Neutrophil (primary cell): ENCODE measurements around the gene GRID2.

Experiments used
- H3K27ac ChIP-seq: fragments of 200-600 bp; sonication (generic); 2 replicates; pipeline ENCODE4 v1.5.1; 2016; ENCODE audit warnings: mild to moderate bottlenecking, moderate library complexity
- H3K27me3 ChIP-seq: fragments of 200-600 bp; sonication (generic); 2 replicates; pipeline ENCODE4 v1.6.0; 2016; ENCODE audit warnings: mild to moderate bottlenecking
- H3K36me3 ChIP-seq: fragments of 200-600 bp; sonication (generic); 2 replicates; pipeline ENCODE4 v1.5.1; 2017
- H3K4me1 ChIP-seq, 2 experiments: fragments of 200-600 bp in 1 of 2; sonication (generic) in 1 of 2; 1 replicate in 1 of 2; 2 replicates in 1 of 2; pipeline versions ENCODE4 v1.5.1 to v1.6.1; 2013 to 2016; ENCODE audit warnings: low read depth in 1 of 2, low read length in 1 of 2, mild to moderate bottlenecking in 1 of 2, moderate library complexity in 1 of 2; ENCODE audit not compliant: control insufficient read depth in 1 of 2, insufficient read depth in 1 of 2
- H3K4me3 ChIP-seq, 2 experiments: fragments of 200-600 bp in 1 of 2; sonication (generic) in 1 of 2; 1 replicate in 1 of 2; 2 replicates in 1 of 2; pipeline ENCODE4 v1.5.1; 2013 to 2016; ENCODE audit warnings: low read depth in 1 of 2, low read length in 1 of 2, mild to moderate bottlenecking in 1 of 2, moderate library complexity in 1 of 2
- H3K9me3 ChIP-seq: fragments of 200-600 bp; sonication (generic); 2 replicates; pipeline ENCODE4 v1.5.1; 2016
- CTCF ChIP-seq: fragments of 200-600 bp; sonication (generic); IDR thresholded peaks from 2 replicates; pipeline ENCODE4 v1.5.1; 2016; ENCODE audit warnings: antibody characterized with exemption

Gene GRID2

GRCh38 chr4:93480452-93480851 lies 1176.7 kb downstream of the GRID2 start:
- no peaks in the 10 kb centered on the region for H3K27me3 ChIP-seq
- no peaks in the 10 kb centered on the region for H3K9me3 ChIP-seq
- no peak overlapping the region for H3K4me3 ChIP-seq
- H3K4me1 ChIP-seq = no peaks in the 10 kb centered on the region
- no peak for TF ChIP-seq CTCF
- H3K27ac ChIP-seq = no peak overlapping the region
- no peaks in the 10 kb centered on the region for H3K36me3 ChIP-seq

DNA sequence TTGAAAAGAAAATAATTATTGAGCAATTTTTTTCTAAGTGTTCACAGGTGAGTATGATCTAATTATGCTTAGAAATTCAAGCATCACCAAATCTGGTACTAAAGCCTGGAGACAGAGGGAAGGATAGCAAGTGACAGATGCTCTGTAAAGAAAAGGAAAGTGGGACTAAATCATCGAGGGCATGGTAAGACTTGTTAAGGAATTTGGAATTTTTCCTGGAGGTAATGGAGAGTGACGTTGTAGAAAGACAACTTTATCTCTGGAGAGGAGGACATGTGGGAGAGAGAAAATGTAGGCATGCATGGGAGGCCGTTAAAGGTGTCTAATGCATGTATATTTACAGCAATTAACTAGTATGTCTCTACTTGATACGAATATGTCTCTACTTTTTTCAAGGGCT lies 1191.6 kb downstream of the GRID2 start:
- Histone ChIP-seq H3K27me3 (no peaks in the 10 kb centered on the region), H3K36me3 (no peaks in the 10 kb centered on the region), H3K4me3 (no peak overlapping the region), H3K4me1 (no peaks in the 10 kb centered on the region), H3K9me3 (no peaks in the 10 kb centered on the region), H3K27ac (no peak overlapping the region)
- TF ChIP-seq CTCF = no peak

GRCh38 chr4:93501244-93501643 lies 1197.5 kb downstream of the GRID2 start:
- Histone ChIP-seq H3K36me3 (no peaks in the 10 kb centered on the region), H3K9me3 (no peaks in the 10 kb centered on the region), H3K27ac (no peak overlapping the region), H3K27me3 (no peaks in the 10 kb centered on the region), H3K4me3 (no peak overlapping the region), H3K4me1 (no peaks in the 10 kb centered on the region)
- no peak for TF ChIP-seq CTCF

- Histone ChIP-seq H3K4me3 (no peak overlapping the region), H3K27me3 (no peaks in the 10 kb centered on the region), H3K36me3 (no peaks in the 10 kb centered on the region), H3K9me3 (no peaks in the 10 kb centered on the region), H3K27ac (no peak overlapping the region), H3K4me1 (no peaks in the 10 kb centered on the region)
- TF ChIP-seq CTCF = no peak
Measured at GRCh38 chr4:93501946-93502345, 1198.2 kb downstream of the GRID2 start.

DNA sequence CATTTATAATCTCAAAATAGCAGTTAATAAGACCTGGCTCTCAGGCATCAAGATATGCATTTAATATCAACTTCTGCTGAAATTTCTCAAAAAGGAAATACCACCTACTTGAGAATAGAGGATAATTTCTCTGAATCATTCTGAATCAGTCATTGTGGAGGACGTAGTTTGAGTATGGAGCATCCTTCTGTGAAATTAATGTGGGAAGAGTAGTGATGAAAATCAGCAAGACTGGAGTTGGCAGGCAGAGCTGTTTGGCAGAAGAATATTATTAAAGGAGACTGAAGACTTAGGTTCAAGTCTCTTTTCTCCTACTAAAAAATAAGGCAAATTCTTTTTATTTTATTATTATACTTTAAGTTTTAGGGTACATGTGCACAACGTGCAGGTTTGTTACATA lies 1199.2 kb downstream of the GRID2 start:
- no peaks in the 10 kb centered on the region for H3K4me1 ChIP-seq
- H3K36me3 ChIP-seq = no peaks in the 10 kb centered on the region
- no peak overlapping the region for H3K4me3 ChIP-seq
- no peaks in the 10 kb centered on the region for H3K9me3 ChIP-seq
- no peak for TF ChIP-seq CTCF
- H3K27me3 ChIP-seq = no peaks in the 10 kb centered on the region
- no peak overlapping the region for H3K27ac ChIP-seq

DNA sequence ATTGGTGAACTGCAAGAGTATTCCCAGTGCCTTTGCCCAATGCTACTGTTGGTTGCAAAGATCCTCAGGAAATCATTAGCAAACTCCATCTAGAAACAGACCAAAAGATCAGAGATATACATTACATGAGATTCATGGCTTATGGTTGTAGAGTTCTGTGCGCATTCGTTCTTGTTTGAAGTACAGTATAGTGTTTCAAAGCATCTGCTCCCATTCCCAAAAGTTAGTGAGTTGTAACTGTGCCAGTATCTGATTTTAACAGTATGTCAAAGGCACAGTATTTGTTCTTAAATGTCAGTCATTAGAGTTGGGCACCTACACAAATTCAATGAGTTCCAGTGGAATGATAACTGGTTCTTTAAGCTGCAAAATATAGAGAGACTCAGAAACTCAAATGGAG lies 1210.1 kb downstream of the GRID2 start:
- TF ChIP-seq CTCF = no peak
- no peaks in the 10 kb centered on the region for H3K4me1 ChIP-seq
- no peaks in the 10 kb centered on the region for H3K36me3 ChIP-seq
- H3K4me3 ChIP-seq = no peak overlapping the region
- no peak overlapping the region for H3K27ac ChIP-seq
- no peaks in the 10 kb centered on the region for H3K27me3 ChIP-seq
- H3K9me3 ChIP-seq = no peaks in the 10 kb centered on the region
